NCI-H1436 (cell line): ENCODE measurements around the gene HTR1B.

Experiments
- DNase-seq: peaks from one replicate; lab custom pipeline; 2025; lab: John Stamatoyannopoulos, UW

Gene HTR1B

GRCh38 chr6:77463308-77463860 is at the start of gene HTR1B:
Gene HTR1B (minus strand): TSS chr6:77463491. CDS start chr6:77463403, 88 bp downstream.
- DNase-seq: no peak

- no peak for DNase-seq
Observed at GRCh38 chr6:77512554-77512953, 49.3 kb upstream of the HTR1B start.

GRCh38 chr6:77511860-77512259 is 48.6 kb upstream of the HTR1B start:
- no peak for DNase-seq

GRCh38 chr6:77502981-77503380 is 39.7 kb upstream of the HTR1B start:
- no peak for DNase-seq

- no peak for DNase-seq
Observed at GRCh38 chr6:77492530-77492929, 29.2 kb upstream of the HTR1B start.

GRCh38 chr6:77487808-77488425 is 24.6 kb upstream of the HTR1B start:
- DNase-seq: no peak

- DNase-seq: no peak
Observed at GRCh38 chr6:77482981-77483380, 19.7 kb upstream of the HTR1B start.

- no peak for DNase-seq
Observed at GRCh38 chr6:77474973-77475372, 11.7 kb upstream of the HTR1B start.

- no peak for DNase-seq
Observed at GRCh38 chr6:77474286-77474956, 11.1 kb upstream of the HTR1B start.

GRCh38 chr6:77470983-77471382 is 7.7 kb upstream of the HTR1B start:
- DNase-seq: no peak

- DNase-seq: no peak
Observed at GRCh38 chr6:77468939-77469338, 5.6 kb upstream of the HTR1B start.

GRCh38 chr6:77466451-77467437 is 3.5 kb upstream of the HTR1B start:
- DNase-seq: no peak

GRCh38 chr6:77466055-77466450 is 2.8 kb upstream of the HTR1B start:
- no peak for DNase-seq

- DNase-seq: no peak
Observed at GRCh38 chr6:77464495-77464867, 1.2 kb upstream of the HTR1B start.

GRCh38 chr6:77463861-77464494 is 687 bp upstream of the HTR1B start:
- no peak for DNase-seq

- no peak for DNase-seq
Observed at GRCh38 chr6:77462359-77463307, 658 bp downstream of the HTR1B start.

GRCh38 chr6:77461796-77462195 is 1.5 kb downstream of the HTR1B start:
- no peak for DNase-seq

GRCh38 chr6:77458421-77458820 is 4.9 kb downstream of the HTR1B start:
- DNase-seq: no peak

GRCh38 chr6:77457720-77458349 is 5.5 kb downstream of the HTR1B start:
- DNase-seq: peak; percentile 3

GRCh38 chr6:77456531-77457248 is 6.6 kb downstream of the HTR1B start:
- no peak for DNase-seq
